Measurements from ENCODE around the gene TPMT.

DNA sequence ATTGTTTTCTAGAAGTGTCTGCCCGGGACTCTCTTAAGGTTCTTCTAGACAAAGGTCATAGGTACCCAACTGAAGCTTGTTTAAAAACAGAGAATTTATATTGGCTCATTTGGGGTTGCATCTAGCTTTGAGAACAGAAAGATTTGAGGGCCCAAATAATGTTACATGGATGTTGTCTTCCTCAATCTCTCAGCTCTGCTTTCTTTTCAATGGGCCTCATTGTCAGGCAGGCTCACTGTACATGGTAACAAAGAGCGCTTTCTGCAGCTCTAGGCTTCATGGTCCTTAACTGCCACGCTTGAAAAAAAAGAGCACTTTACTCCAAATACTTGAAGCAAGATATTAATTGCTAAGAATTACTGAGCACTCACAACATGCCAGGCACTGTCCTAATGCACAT lies 54.6 kb downstream of the TPMT start:
- TF ChIP-seq EZH2 (IDR thresholded peaks at IDR 0.05; ENCODE audit: borderline replicate concordance, low read depth, low read length, severe bottlenecking), result no peak
- TF ChIP-seq, protein P1, sequence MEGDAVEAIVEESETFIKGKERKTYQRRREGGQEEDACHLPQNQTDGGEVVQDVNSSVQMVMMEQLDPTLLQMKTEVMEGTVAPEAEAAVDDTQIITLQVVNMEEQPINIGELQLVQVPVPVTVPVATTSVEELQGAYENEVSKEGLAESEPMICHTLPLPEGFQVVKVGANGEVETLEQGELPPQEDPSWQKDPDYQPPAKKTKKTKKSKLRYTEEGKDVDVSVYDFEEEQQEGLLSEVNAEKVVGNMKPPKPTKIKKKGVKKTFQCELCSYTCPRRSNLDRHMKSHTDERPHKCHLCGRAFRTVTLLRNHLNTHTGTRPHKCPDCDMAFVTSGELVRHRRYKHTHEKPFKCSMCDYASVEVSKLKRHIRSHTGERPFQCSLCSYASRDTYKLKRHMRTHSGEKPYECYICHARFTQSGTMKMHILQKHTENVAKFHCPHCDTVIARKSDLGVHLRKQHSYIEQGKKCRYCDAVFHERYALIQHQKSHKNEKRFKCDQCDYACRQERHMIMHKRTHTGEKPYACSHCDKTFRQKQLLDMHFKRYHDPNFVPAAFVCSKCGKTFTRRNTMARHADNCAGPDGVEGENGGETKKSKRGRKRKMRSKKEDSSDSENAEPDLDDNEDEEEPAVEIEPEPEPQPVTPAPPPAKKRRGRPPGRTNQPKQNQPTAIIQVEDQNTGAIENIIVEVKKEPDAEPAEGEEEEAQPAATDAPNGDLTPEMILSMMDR (IDR thresholded peaks at IDR 0.05; ENCODE audit: borderline replicate concordance, extremely low read depth, low read length, poor library complexity, severe bottlenecking), result no peak

Data from DND-41 (cell line).